Peyer's patch (tissue), 4 donors: ENCODE results near the gene ATP9A. TPM values are rescaled to one million over a fixed set of nuclear protein-coding genes. Genes with fewer than 3 reads are reported as not detected.
A peak's percentile ranks its signal among the peaks of the same experiment; 100 is the strongest.

ENCODE experiments used
- DNase-seq, 3 donors: peaks; one replicate each; pipeline ENCODE4 v3.0.0-alpha.2; 2017 to 2019
- H3K27ac ChIP-seq, 4 donors: fragments of 200-600 bp; sonication (generic); one replicate each; pipeline ENCODE4 v1.5.1; 2016 to 2019
- H3K27me3 ChIP-seq, 2 donors: fragments of 200-600 bp; sonication (generic); one replicate each; pipeline ENCODE4 v1.5.1; 2019
- H3K36me3 ChIP-seq, 3 donors: fragments of 200-600 bp; sonication (generic); one replicate each; pipeline ENCODE4 v1.5.1; 2016 to 2019
- H3K4me1 ChIP-seq, 4 donors: fragments of 200-600 bp; sonication (generic); one replicate each; pipeline ENCODE4 v1.5.1; 2016 to 2019
- H3K4me3 ChIP-seq, 4 donors: fragments of 200-600 bp; sonication (generic); 1 replicate in 3 of 4; 2 replicates in 1 of 4; pipeline ENCODE4 v1.5.1; 2016 to 2019; ENCODE audit warnings: mild to moderate bottlenecking in 1 of 4
- H3K9me3 ChIP-seq, 4 donors: fragments of 200-600 bp; sonication (generic); one replicate each; pipeline ENCODE4 v1.5.1; 2016 to 2019; ENCODE audit warnings: mild to moderate bottlenecking in 1 of 4
- POLR2A ChIP-seq, 2 donors: fragments of 450-650 bp; IDR thresholded peaks; one replicate each; pipeline ENCODE4 v1.5.1; 2017; ENCODE audit warnings: antibody characterized with exemption in 2 of 2, mild to moderate bottlenecking in 2 of 2, moderate library complexity in 2 of 2
- total RNA-seq, 4 donors: library from RNA; depleted of rRNA; stranded (reverse); fragments of >200 nt; gene quantifications; one replicate each; pipeline ENCODE4 v1.1.0, GENCODE V29; 2016
- TF ChIP-seq, protein P1 (sequence below), 6 experiments: fragments of 450-650 bp in 4 of 6; fragments of 200-600 bp in 2 of 6; sonication (generic) in 1 of 6; IDR thresholded peaks; one replicate each; pipeline ENCODE4 v1.5.1; 2017 to 2019; ENCODE audit warnings: antibody characterized with exemption in 6 of 6, mild to moderate bottlenecking in 3 of 6, moderate library complexity in 1 of 6

The ATP9A gene
- total RNA-seq, 4 donors from 2014 or later, result 27.2 to 73.1 (median 48.7) TPM

DNA sequence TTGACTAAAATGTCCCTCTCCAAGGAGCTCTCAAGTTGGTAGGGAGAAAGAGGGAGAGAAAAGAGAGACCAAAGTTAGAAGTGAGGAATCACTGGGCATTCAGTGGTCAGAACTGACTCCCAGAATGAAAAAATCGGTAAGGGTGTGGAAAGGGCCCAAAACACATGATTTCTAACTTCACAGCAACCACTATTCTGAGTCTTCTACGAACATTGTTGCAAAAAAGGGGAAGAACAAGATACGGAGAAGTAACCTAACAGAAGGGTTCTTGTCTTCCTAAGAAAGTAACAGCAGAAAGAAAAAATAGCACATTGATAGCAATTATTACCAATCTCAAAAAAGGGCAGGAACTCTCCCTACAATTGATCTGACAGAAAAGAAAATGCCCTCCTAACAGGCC, 65.6 kb downstream of the ATP9A start:
- DNase-seq, result no peak
- TF ChIP-seq, protein P1, sequence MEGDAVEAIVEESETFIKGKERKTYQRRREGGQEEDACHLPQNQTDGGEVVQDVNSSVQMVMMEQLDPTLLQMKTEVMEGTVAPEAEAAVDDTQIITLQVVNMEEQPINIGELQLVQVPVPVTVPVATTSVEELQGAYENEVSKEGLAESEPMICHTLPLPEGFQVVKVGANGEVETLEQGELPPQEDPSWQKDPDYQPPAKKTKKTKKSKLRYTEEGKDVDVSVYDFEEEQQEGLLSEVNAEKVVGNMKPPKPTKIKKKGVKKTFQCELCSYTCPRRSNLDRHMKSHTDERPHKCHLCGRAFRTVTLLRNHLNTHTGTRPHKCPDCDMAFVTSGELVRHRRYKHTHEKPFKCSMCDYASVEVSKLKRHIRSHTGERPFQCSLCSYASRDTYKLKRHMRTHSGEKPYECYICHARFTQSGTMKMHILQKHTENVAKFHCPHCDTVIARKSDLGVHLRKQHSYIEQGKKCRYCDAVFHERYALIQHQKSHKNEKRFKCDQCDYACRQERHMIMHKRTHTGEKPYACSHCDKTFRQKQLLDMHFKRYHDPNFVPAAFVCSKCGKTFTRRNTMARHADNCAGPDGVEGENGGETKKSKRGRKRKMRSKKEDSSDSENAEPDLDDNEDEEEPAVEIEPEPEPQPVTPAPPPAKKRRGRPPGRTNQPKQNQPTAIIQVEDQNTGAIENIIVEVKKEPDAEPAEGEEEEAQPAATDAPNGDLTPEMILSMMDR (IDR thresholded peaks at IDR 0.05), result no peak
- no peak for TF ChIP-seq POLR2A (IDR thresholded peaks at IDR 0.05)
- Histone ChIP-seq H3K27me3 (no peaks in the 10 kb centered on the region), H3K27ac (no peak overlapping the region), H3K36me3 (no peaks in the 10 kb centered on the region), H3K9me3 (no peaks in the 10 kb centered on the region), H3K4me3 (no peak overlapping the region), H3K4me1 (peaks cover 0 to 16% (median 0%) of the 10 kb centered on the region in 4 donors)

DNA sequence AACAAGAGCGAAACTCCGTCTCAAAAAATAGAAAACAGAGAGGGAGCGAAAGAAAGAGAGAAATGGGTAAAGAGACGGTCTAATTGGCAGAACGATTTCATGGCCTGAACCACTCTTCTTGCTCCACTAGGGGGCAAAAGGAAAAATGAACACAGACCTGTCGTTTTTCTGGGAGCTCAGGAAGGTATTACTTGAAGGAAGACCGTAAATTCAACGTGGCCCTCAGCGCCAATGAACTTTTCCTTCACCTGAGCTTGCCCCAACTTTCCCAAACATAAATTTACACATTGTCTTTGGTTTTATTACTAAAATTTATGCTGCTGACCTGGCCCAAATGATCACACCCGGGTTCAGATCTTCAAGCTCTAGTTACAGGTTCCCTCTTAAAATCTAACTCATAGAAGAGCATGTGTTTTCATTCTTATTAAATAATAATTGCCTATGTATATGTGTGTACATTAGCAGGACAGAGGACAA, 67.3 kb downstream of the ATP9A start:
- H3K4me3 ChIP-seq, result no peak overlapping the region
- no peaks in the 10 kb centered on the region for H3K27me3 ChIP-seq
- H3K9me3 ChIP-seq, result no peaks in the 10 kb centered on the region
- H3K4me1 ChIP-seq, result peaks cover 0 to 16% (median 0%) of the 10 kb centered on the region in 4 donors
- H3K27ac ChIP-seq, result no peak overlapping the region
- TF ChIP-seq, protein P1 (IDR thresholded peaks at IDR 0.05), result peak; percentile 29 to 83 (median 70)
- no peak for TF ChIP-seq POLR2A (IDR thresholded peaks at IDR 0.05)
- H3K36me3 ChIP-seq, result no peaks in the 10 kb centered on the region
- peak in 1 of 3 donors; percentile 57 for DNase-seq

DNA sequence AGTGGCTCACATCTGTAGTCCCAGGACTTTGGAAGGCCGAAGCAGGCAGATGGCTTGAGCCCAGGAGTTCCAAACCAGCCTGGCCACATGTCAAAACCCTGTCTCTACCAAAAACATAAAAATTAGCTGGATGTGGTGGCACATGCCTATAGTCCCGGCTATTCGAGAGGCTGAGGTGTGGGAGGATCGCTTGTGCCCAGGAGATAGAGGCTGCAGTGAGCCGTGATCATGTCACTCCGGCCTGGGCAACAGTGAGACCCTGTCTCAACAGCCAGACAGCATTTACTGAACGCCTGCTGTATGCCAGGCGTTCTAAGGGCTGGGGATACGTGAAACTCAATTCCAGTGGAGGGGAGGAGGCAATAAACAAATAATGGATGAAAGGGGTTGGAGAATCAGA, 69.9 kb downstream of the ATP9A start:
- Histone ChIP-seq H3K27ac (no peak overlapping the region), H3K4me1 (peaks cover 0 to 16% (median 0%) of the 10 kb centered on the region in 4 donors), H3K9me3 (no peaks in the 10 kb centered on the region), H3K27me3 (no peaks in the 10 kb centered on the region), H3K4me3 (no peak overlapping the region), H3K36me3 (peaks cover 0 to 8% (median 0%) of the 10 kb centered on the region in 3 donors)
- DNase-seq, result no peak
- TF ChIP-seq, protein P1 (IDR thresholded peaks at IDR 0.05), result no peak
- no peak for TF ChIP-seq POLR2A (IDR thresholded peaks at IDR 0.05)

DNA sequence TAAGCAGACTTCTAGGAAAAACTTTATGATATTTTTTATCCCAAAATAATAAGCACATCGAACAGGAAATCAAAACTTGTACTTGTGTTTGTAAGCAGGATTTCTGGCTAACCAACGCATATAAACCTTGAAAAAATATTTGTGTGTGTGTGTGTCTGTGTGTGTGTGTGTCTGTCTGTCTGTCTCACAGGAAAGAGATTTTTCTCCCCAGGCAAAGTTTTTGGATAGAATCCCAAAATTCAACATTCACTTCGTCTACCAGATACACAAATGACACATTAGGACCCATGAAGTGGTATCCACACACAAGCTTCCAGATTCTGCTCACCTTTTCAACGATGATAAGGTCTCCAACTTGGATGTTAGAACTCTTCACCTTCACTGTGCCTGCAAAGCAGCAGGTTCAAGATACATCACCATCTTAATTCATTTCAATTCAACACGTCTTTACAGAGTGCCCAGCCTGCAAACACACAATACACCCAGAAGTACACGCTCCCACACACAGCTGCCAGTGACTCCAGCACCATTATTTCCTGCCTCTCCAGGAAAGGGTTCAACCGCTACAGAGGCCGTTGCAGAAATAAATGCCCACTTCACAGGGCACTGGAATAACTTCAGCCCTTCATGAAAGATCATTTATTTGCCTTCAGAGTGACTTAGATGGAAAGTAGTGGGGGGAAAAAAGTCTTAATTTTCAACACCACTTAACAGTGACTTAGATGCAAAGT, 70.9 kb downstream of the ATP9A start:
- Histone ChIP-seq H3K9me3 (no peaks in the 10 kb centered on the region), H3K27ac (no peak overlapping the region), H3K27me3 (no peaks in the 10 kb centered on the region), H3K4me1 (peaks cover 0 to 10% (median 0%) of the 10 kb centered on the region in 4 donors), H3K36me3 (peaks cover 0 to 12% (median 0%) of the 10 kb centered on the region in 3 donors), H3K4me3 (no peak overlapping the region)
- TF ChIP-seq POLR2A (IDR thresholded peaks at IDR 0.05), result no peak
- TF ChIP-seq, protein P1 (IDR thresholded peaks at IDR 0.05), result no peak
- no peak for DNase-seq

DNA sequence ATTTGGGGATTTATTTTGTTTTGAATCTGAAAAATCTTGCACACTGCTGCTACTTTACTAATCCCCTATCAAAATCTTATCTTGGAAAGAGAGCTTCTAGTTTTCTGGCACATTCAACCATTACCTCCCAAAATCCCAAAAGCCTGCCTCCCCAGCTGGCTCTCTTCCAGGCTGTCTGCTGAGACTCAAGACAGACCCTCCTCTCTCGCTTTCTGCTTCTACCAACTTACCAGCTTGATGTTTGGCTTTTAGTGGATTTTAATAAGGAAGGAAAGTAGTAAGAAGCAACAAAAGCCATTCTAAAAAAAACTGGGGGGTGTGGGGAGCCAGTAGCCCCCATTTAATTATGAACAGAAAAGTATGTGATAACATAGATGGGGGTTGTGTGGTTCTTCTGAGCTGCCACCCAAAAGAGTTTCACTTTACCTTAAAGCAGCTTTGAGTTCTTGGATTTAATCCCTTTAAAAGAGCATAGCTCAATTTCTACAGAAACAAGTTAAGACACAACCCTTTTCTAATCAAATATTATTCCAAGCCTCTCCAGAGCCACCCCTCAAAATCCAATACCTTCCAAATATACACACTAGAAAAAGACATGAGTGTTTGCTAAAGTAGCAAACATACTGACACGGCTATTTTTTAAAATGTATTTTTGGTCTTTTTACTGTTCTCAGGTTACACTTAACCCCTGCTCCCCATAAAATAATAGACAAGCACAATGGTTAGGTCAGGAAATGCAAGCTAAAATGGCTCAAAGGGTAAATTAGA, 71.7 kb downstream of the ATP9A start:
- DNase-seq, result no peak
- Histone ChIP-seq H3K4me1 (peaks cover 0 to 10% (median 0%) of the 10 kb centered on the region in 4 donors), H3K36me3 (peaks cover 0 to 12% (median 0%) of the 10 kb centered on the region in 3 donors), H3K27me3 (no peaks in the 10 kb centered on the region), H3K27ac (no peak overlapping the region), H3K9me3 (no peaks in the 10 kb centered on the region), H3K4me3 (no peak overlapping the region)
- TF ChIP-seq POLR2A (IDR thresholded peaks at IDR 0.05), result no peak
- TF ChIP-seq, protein P1 (IDR thresholded peaks at IDR 0.05), result no peak
